GM12878 (cell line): ENCODE data around the gene RCL1. TPM values are rescaled to one million over a fixed set of nuclear protein-coding genes. Genes with fewer than 3 reads are reported as not detected.

Experiments used
- ATAC-seq: fragments of 200-7000 bp; cut with Tn5 transposase; 3 replicates; pipeline ENCODE4 v1.9.1; 2020; ENCODE audit warnings: mild to moderate bottlenecking, moderate library complexity
- BruUV-seq: library from RNA; stranded (reverse); fragments of 400-500 nt; replicated peaks from 2 replicates; lab custom pipeline; 2021; lab: Mats Ljungman, UMichigan
- CTCF ChIA-PET: fragments of 300-600 bp; sonication (Branson Sonifier 250); formaldehyde crosslinking; extraction: SDS; loops from one replicate; lab custom pipeline; 2021; ENCODE audit warnings: inconsistent platforms; lab: Yijun Ruan, JAX
- POLR2A ChIA-PET: fragments of 350-600 bp; formaldehyde crosslinking; extraction: SDS; loops from one replicate; lab custom pipeline; 2021; ENCODE audit warnings: inconsistent platforms; lab: Charles Lee
- RAD21 ChIA-PET: fragments of 300-600 bp; sonication (Branson Sonifier 250); formaldehyde crosslinking; loops from one replicate; lab custom pipeline; 2023; ENCODE audit warnings: antibody characterized with exemption; ENCODE audit not compliant: unreplicated experiment; lab: Charles Lee
- SMC1A ChIA-PET: fragments of 300-600 bp; sonication (Branson Sonifier 250); formaldehyde crosslinking; loops from one replicate; lab custom pipeline; 2023; ENCODE audit not compliant: unreplicated experiment, uncharacterized antibody; lab: Charles Lee
- DNase-seq: peaks from one replicate; pipeline ENCODE4 v3.0.0-alpha.2; 2011; ENCODE audit warnings: low read depth, low spot score
- FAIRE-seq: peaks from 3 replicates; lab custom pipeline; 2011; peaks lifted over from hg19 to GRCh38; lab: Jason Lieb, UNC
- H2AFZ ChIP-seq: 2 replicates; pipeline ENCODE4 v1.6.0; 2011; ENCODE audit warnings: low read depth, low read length, control low read depth; ENCODE audit not compliant: control insufficient read depth
- H3K27ac ChIP-seq: 2 replicates; pipeline ENCODE4 v1.5.1; 2011; ENCODE audit warnings: control low read depth; ENCODE audit not compliant: control insufficient read depth, insufficient read depth
- H3K27me3 ChIP-seq, 2 experiments: replicated peaks in 1 of 2; 2 replicates each; pipeline versions ENCODE4 v1.6.0 to v1.6.1; 2011; ENCODE audit warnings: low read length in 1 of 2; ENCODE audit not compliant: control insufficient read depth in 2 of 2, insufficient read depth in 2 of 2
- H3K36me3 ChIP-seq, 2 experiments: 2 replicates each; pipeline ENCODE4 v1.5.1; 2011; ENCODE audit warnings: low read length in 1 of 2; ENCODE audit not compliant: control insufficient read depth in 2 of 2, insufficient read depth in 2 of 2
- H3K4me1 ChIP-seq: 2 replicates; pipeline ENCODE4 v1.6.1; 2011; ENCODE audit warnings: mild to moderate bottlenecking, low read length, moderate library complexity, mixed read lengths; ENCODE audit not compliant: control insufficient read depth, insufficient read depth
- H3K4me2 ChIP-seq: 2 replicates; pipeline ENCODE4 v1.6.0; 2011; ENCODE audit warnings: control low read depth; ENCODE audit not compliant: control insufficient read depth, insufficient read depth
- H3K4me3 ChIP-seq: fragments of 200-600 bp; sonication (generic); 2 replicates; pipeline ENCODE4 v1.5.1; 2016
- H3K79me2 ChIP-seq: 2 replicates; pipeline ENCODE4 v1.6.0; 2011; ENCODE audit warnings: low read length; ENCODE audit not compliant: control insufficient read depth, insufficient read depth
- H3K9ac ChIP-seq: 2 replicates; pipeline ENCODE4 v1.8.0; 2011; ENCODE audit warnings: low read length, control low read depth, mixed read lengths; ENCODE audit not compliant: control insufficient read depth, insufficient read depth
- H3K9me3 ChIP-seq: replicated peaks from 3 replicates; pipeline ENCODE4 v1.5.1; 2011; ENCODE audit warnings: mild to moderate bottlenecking, low read length; ENCODE audit not compliant: control insufficient read depth, insufficient read depth
- H4K20me1 ChIP-seq: 2 replicates; pipeline ENCODE4 v1.6.0; 2011; ENCODE audit not compliant: control insufficient read depth, insufficient read depth
- BRCA1 ChIP-seq: IDR thresholded peaks from 2 replicates; pipeline ENCODE4 v1.6.1; 2011; ENCODE audit warnings: low read depth, low read length, improper control_type of control experiment
- DPF2 ChIP-seq: fragments of 450-650 bp; IDR thresholded peaks from 2 replicates; pipeline ENCODE4 v1.6.1; 2017; ENCODE audit warnings: mild to moderate bottlenecking
- EZH2 ChIP-seq: IDR thresholded peaks from 2 replicates; pipeline ENCODE4 v1.6.1; 2012; ENCODE audit warnings: low read depth, mild to moderate bottlenecking, control low read depth, inconsistent platforms, low read length, borderline replicate concordance; ENCODE audit not compliant: control insufficient read depth
- IRF5 ChIP-seq: fragments of 450-650 bp; IDR thresholded peaks from 2 replicates; pipeline ENCODE4 v1.6.1; 2017; ENCODE audit warnings: borderline replicate concordance
- MTA2 ChIP-seq: fragments of 450-650 bp; IDR thresholded peaks from 2 replicates; pipeline ENCODE4 v1.6.1; 2016; ENCODE audit warnings: low read depth, mild to moderate bottlenecking, moderate library complexity
- MYB ChIP-seq: fragments of 150-350 bp; IDR thresholded peaks from 2 replicates; pipeline ENCODE4 v1.6.1; 2014; ENCODE audit warnings: mild to moderate bottlenecking, low read depth, low read length, borderline replicate concordance
- PAX8 ChIP-seq: fragments of 450-650 bp; IDR thresholded peaks from 2 replicates; pipeline ENCODE4 v1.6.1; 2017; ENCODE audit warnings: mild to moderate bottlenecking, moderate library complexity
- SIN3A ChIP-seq: IDR thresholded peaks from 2 replicates; pipeline ENCODE4 v1.6.1; 2012; ENCODE audit warnings: low read depth, low read length, improper control_type of control experiment
- SRF ChIP-seq, 2 experiments: IDR thresholded peaks; 2 replicates each; pipeline ENCODE4 v1.6.1; 2011; ENCODE audit warnings: low read depth in 2 of 2, low read length in 2 of 2, mild to moderate bottlenecking in 1 of 2, moderate library complexity in 1 of 2
- TBL1XR1 ChIP-seq: IDR thresholded peaks from 2 replicates; pipeline ENCODE4 v1.6.1; 2012; ENCODE audit warnings: low read depth, low read length, improper control_type of control experiment
- ZNF384 ChIP-seq: IDR thresholded peaks from 2 replicates; pipeline ENCODE4 v1.6.1; 2012; ENCODE audit warnings: low read depth, mild to moderate bottlenecking, low read length, improper control_type of control experiment, borderline replicate concordance
- ZZZ3 ChIP-seq: IDR thresholded peaks from 2 replicates; pipeline ENCODE4 v1.6.1; 2011; ENCODE audit warnings: low read depth; ENCODE audit not compliant: control insufficient read depth, insufficient read length
- WGBS: methylation state at CpG from one replicate; pipeline ENCODE4 v1.1.6; 2016; ENCODE audit warnings: low lambda C conversion rate; ENCODE audit not compliant: insufficient replicate concordance, insufficient coverage; ENCODE audit errors: missing lambda C conversion rate; 5-methylcytosine and 5-hydroxymethylcytosine counted together
- in situ Hi-C: fragments of 300-500 bp; cut with MboI; formaldehyde crosslinking; loops from 9 replicates; pipeline ENCODE4 v1.14.3; 2018; ENCODE audit warnings: mixed read lengths
- intact Hi-C: fragments of 100-400 bp; cut with micrococcal nuclease; formaldehyde crosslinking; loops from one replicate; pipeline ENCODE4 v1.14.2; 2022; ENCODE audit not compliant: unreplicated experiment
- polyA plus RNA-seq, 11 experiments: library from polyadenylated mRNA; depleted of rRNA in 4 of 11; unstranded in 6 of 11; stranded (reverse) in 5 of 11; fragments of >200 nt; fragmentation: Nextera tagmentation in 4 of 11; fragmentation: Illumina TruSeq in 1 of 11; extraction: Ambion mirVana in 4 of 11; extraction: Trizol in 1 of 11; gene quantifications; 1 replicate in 1 of 11; 2 replicates in 10 of 11; pipeline versions ENCODE4 v1.2.1 to v1.2.3, GENCODE V29; 2011 to 2016; ENCODE audit warnings: inconsistent platforms in 2 of 11, missing spikeins in 2 of 11, low read depth in 1 of 11
- total RNA-seq, 4 experiments: library from RNA; depleted of rRNA in 3 of 4; stranded (reverse); fragments of >200 nt in 3 of 4; fragmentation: Illumina TruSeq in 1 of 4; extraction: Trizol in 1 of 4; gene quantifications; 2 replicates each; pipeline versions ENCODE4 v1.2.1 to v1.2.3, GENCODE V29; 2013 to 2021
- TF ChIP-seq, protein P1 (sequence below): IDR thresholded peaks from 2 replicates; pipeline ENCODE4 v1.6.1; 2012; ENCODE audit warnings: mild to moderate bottlenecking, low read depth, low read length

RCL1 gene
- total and polyA plus RNA-seq, 10 of the 15 experiments (the other 5 are each of a cell fraction or from before 2014, with no cell fraction given): 21.1 to 46.8 (median 30.5) TPM

DNA sequence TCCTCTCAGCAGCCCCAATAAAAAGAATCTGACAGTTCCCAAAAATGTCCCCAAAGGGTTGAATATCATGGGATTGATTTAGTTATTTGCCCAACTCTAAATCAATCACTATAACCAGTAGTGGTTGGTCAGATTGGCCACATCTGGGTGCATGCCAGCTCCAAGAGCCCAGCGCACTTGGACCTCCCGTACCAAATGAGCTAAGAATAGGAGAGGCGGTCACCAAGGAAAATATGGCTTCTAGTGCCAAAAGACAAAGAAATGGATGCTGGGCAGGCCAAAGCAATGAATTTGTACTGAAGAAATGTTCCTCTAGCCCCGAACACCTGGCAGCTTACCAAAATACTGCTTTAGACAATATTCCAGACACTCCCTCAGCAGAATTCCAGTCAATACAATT is 80.3 kb downstream of the RCL1 start:
- no peaks in the 10 kb centered on the region for H3K9me3 ChIP-seq
- no peaks in the 10 kb centered on the region for H3K4me1 ChIP-seq
- SMC1A ChIA-PET: interaction anchor here (0.9 to 1.8 kb wide), 2 partner anchors 13 to 80 kb away, joined by 3 to 6 read pairs; no protein-coding TSS in a partner anchor
- no peak for TF ChIP-seq BRCA1
- TF ChIP-seq, protein P1, sequence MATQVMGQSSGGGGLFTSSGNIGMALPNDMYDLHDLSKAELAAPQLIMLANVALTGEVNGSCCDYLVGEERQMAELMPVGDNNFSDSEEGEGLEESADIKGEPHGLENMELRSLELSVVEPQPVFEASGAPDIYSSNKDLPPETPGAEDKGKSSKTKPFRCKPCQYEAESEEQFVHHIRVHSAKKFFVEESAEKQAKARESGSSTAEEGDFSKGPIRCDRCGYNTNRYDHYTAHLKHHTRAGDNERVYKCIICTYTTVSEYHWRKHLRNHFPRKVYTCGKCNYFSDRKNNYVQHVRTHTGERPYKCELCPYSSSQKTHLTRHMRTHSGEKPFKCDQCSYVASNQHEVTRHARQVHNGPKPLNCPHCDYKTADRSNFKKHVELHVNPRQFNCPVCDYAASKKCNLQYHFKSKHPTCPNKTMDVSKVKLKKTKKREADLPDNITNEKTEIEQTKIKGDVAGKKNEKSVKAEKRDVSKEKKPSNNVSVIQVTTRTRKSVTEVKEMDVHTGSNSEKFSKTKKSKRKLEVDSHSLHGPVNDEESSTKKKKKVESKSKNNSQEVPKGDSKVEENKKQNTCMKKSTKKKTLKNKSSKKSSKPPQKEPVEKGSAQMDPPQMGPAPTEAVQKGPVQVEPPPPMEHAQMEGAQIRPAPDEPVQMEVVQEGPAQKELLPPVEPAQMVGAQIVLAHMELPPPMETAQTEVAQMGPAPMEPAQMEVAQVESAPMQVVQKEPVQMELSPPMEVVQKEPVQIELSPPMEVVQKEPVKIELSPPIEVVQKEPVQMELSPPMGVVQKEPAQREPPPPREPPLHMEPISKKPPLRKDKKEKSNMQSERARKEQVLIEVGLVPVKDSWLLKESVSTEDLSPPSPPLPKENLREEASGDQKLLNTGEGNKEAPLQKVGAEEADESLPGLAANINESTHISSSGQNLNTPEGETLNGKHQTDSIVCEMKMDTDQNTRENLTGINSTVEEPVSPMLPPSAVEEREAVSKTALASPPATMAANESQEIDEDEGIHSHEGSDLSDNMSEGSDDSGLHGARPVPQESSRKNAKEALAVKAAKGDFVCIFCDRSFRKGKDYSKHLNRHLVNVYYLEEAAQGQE: no peak
- TF ChIP-seq PAX8: no peak
- no peak for TF ChIP-seq IRF5
- no peak for TF ChIP-seq SIN3A
- no peak for TF ChIP-seq DPF2
- TF ChIP-seq SRF (IDR thresholded peaks at IDR 0.05; ENCODE audit: low read depth in 2 of 2, low read length in 2 of 2): no peak
- no peak for TF ChIP-seq EZH2
- TF ChIP-seq MYB: no peak
- TF ChIP-seq ZNF384: no peak
- no peak for TF ChIP-seq TBL1XR1
- TF ChIP-seq ZZZ3: no peak
- no peak for TF ChIP-seq MTA2
- H3K36me3 ChIP-seq: no peaks in the 10 kb centered on the region
- POLR2A ChIA-PET: no interaction called here
- in situ Hi-C loops (no loop called here), intact Hi-C loops (no loop called here)
- RAD21 ChIA-PET: no interaction called here
- no TSS peak for BruUV-seq
- no peaks in the 10 kb centered on the region for H4K20me1 ChIP-seq
- no peak overlapping the region for H3K4me2 ChIP-seq
- WGBS: 100% methylated on average over 4 of the region's 4 CpGs
- DNase-seq (no peak), FAIRE-seq (no peak), ATAC-seq (no peak)
- H3K79me2 ChIP-seq: no peaks in the 10 kb centered on the region
- H3K27me3 ChIP-seq: no peaks in the 10 kb centered on the region
- H3K4me3 ChIP-seq: no peak overlapping the region
- H3K27ac ChIP-seq: no peak overlapping the region
- CTCF ChIA-PET: no interaction called here
- no peak overlapping the region for H2AFZ ChIP-seq
- no peak overlapping the region for H3K9ac ChIP-seq
